CD14-positive monocyte (primary cell): Measurements from ENCODE around the gene YPEL4. TPM values are rescaled to one million over a fixed set of nuclear protein-coding genes. Genes with fewer than 3 reads are reported as not detected.

Source experiments
- DNase-seq, 3 donors: peaks; one replicate each; pipeline ENCODE4 v3.0.0-alpha.2; 2011 to 2022
- H2AFZ ChIP-seq: 2 replicates; pipeline ENCODE4 v1.6.0; 2012; ENCODE audit warnings: mild to moderate bottlenecking, low read depth, low read length, inconsistent platforms; ENCODE audit not compliant: insufficient read depth, poor library complexity, severe bottlenecking
- H3K27ac ChIP-seq, 2 donors: 1 replicate in 1 of 2; 2 replicates in 1 of 2; pipeline ENCODE4 v1.5.1; 2012 to 2013; ENCODE audit warnings: low read length in 2 of 2, control low read depth in 1 of 2, inconsistent platforms in 1 of 2, low read depth in 1 of 2, mild to moderate bottlenecking in 1 of 2
- H3K27me3 ChIP-seq, 2 donors: one replicate each; pipeline versions ENCODE4 v1.6.0 to v1.6.1; 2011 to 2013; ENCODE audit warnings: low read length in 2 of 2; ENCODE audit not compliant: control insufficient read depth in 2 of 2, insufficient read depth in 2 of 2
- H3K36me3 ChIP-seq, 2 donors: replicated peaks in 1 of 2; 1 replicate in 1 of 2; 2 replicates in 1 of 2; pipeline versions ENCODE4 v1.5.1 to v1.6.1; 2012 to 2013; ENCODE audit warnings: low read length in 2 of 2, control low read depth in 1 of 2, inconsistent platforms in 1 of 2, mild to moderate bottlenecking in 1 of 2; ENCODE audit not compliant: insufficient read depth in 2 of 2, control insufficient read depth in 1 of 2
- H3K4me1 ChIP-seq, 2 donors: 1 replicate in 1 of 2; 2 replicates in 1 of 2; pipeline versions ENCODE4 v1.5.1 to v1.6.1; 2012 to 2013; ENCODE audit warnings: low read length in 2 of 2, control low read depth in 1 of 2, inconsistent platforms in 1 of 2, mild to moderate bottlenecking in 1 of 2, moderate library complexity in 1 of 2; ENCODE audit not compliant: insufficient read depth in 2 of 2, control insufficient read depth in 1 of 2
- H3K4me2 ChIP-seq: replicated peaks from 2 replicates; pipeline ENCODE3; 2012; ENCODE audit warnings: low read length, moderate library complexity, mild to moderate bottlenecking; ENCODE audit not compliant: poor library complexity, severe bottlenecking; ENCODE audit errors: extremely low read depth
- H3K4me3 ChIP-seq, 3 experiments: fragments of 200-600 bp in 1 of 3; sonication (generic) in 1 of 3; replicated peaks in 1 of 3; 1 replicate in 2 of 3; 2 replicates in 1 of 3; pipeline ENCODE4 v1.5.1; 2011 to 2013; ENCODE audit warnings: low read length in 3 of 3, mild to moderate bottlenecking in 3 of 3, control low read depth in 2 of 3, low read depth in 2 of 3, inconsistent platforms in 1 of 3, moderate library complexity in 1 of 3
- H3K79me2 ChIP-seq: 2 replicates; pipeline ENCODE4 v1.6.0; 2012; ENCODE audit warnings: mild to moderate bottlenecking, control low read depth, inconsistent platforms, low read length, moderate library complexity; ENCODE audit not compliant: insufficient read depth
- H3K9ac ChIP-seq: 2 replicates; pipeline ENCODE4 v1.6.0; 2017; ENCODE audit warnings: low read length, mild to moderate bottlenecking; ENCODE audit not compliant: insufficient read depth, poor library complexity, severe bottlenecking
- H3K9me3 ChIP-seq, 2 donors: replicated peaks in 1 of 2; 1 replicate in 1 of 2; 2 replicates in 1 of 2; pipeline versions ENCODE4 v1.5.1 to v1.6.1; 2012 to 2013; ENCODE audit warnings: low read length in 2 of 2, control low read depth in 1 of 2; ENCODE audit not compliant: control insufficient read depth in 1 of 2, insufficient read depth in 1 of 2
- H4K20me1 ChIP-seq: 2 replicates; pipeline ENCODE4 v1.6.0; 2012; ENCODE audit warnings: mild to moderate bottlenecking, low read length, control low read depth, moderate library complexity; ENCODE audit not compliant: insufficient read depth
- H3K27ac Mint-ChIP-seq, 7 donors: one replicate each; pipeline ENCODE4 v1.8.0; 2020; ENCODE audit warnings: mild to moderate bottlenecking in 7 of 7, mixed read lengths in 7 of 7, moderate library complexity in 6 of 7, inconsistent platforms in 2 of 7
- H3K27me3 Mint-ChIP-seq, 3 donors: one replicate each; pipeline ENCODE4 v1.8.0; 2021 to 2022; ENCODE audit warnings: low read depth in 3 of 3, mild to moderate bottlenecking in 3 of 3, mixed read lengths in 3 of 3, moderate library complexity in 3 of 3, inconsistent platforms in 1 of 3
- H3K36me3 Mint-ChIP-seq, 2 donors: one replicate each; pipeline ENCODE4 v1.8.0; 2020; ENCODE audit warnings: mixed read lengths in 2 of 2, inconsistent platforms in 1 of 2, mild to moderate bottlenecking in 1 of 2
- H3K4me1 Mint-ChIP-seq: one replicate; pipeline ENCODE4 v1.8.0; 2020; ENCODE audit warnings: mild to moderate bottlenecking, mixed read lengths
- H3K4me3 Mint-ChIP-seq, 2 donors: one replicate each; pipeline ENCODE4 v1.8.0; 2020; ENCODE audit warnings: mild to moderate bottlenecking in 2 of 2, mixed read lengths in 2 of 2, moderate library complexity in 1 of 2
- H3K9me3 Mint-ChIP-seq, 7 donors: one replicate each; pipeline ENCODE4 v1.8.0; 2020 to 2022; ENCODE audit warnings: mixed read lengths in 7 of 7, mild to moderate bottlenecking in 6 of 7, moderate library complexity in 6 of 7, inconsistent platforms in 2 of 7
- CTCF ChIP-seq: fragments of 200-600 bp; IDR thresholded peaks from one replicate; pipeline ENCODE4 v1.8.0; 2022; ENCODE audit warnings: antibody characterized with exemption, mild to moderate bottlenecking
- WGBS: methylation state at CpG from one replicate; pipeline ENCODE4 v1.1.5; 2013; ENCODE audit warnings: missing lambda C conversion rate; ENCODE audit not compliant: insufficient coverage; 5-methylcytosine and 5-hydroxymethylcytosine counted together
- intact Hi-C, 2 donors: fragments of 100-400 bp; cut with micrococcal nuclease; formaldehyde crosslinking; loops; one replicate each; pipeline versions ENCODE4 v1.15.0 to v1.15.1; 2023
- polyA plus RNA-seq, 3 donors: library from polyadenylated mRNA; depleted of rRNA in 1 of 3; unstranded in 2 of 3; stranded (reverse) in 1 of 3; fragments of 300-500 nt in 2 of 3; fragments of >200 nt in 1 of 3; fragmentation: Illumina TruSeq in 2 of 3; gene quantifications; 1 replicate in 2 of 3; 2 replicates in 1 of 3; pipeline ENCODE4 v1.2.3, GENCODE V29; 2012 to 2021

YPEL4 gene
- polyA plus RNA-seq, 3 donors = 0.36 to 0.56 TPM; not detected in 1

GRCh38 chr11:57618438-57618837, 31.3 kb downstream of the YPEL4 start:
- Mint-ChIP-seq H3K27ac (no peak overlapping the region), H3K27me3 (peaks cover 0 to 4% (median 0%) of the 10 kb centered on the region in 3 donors), H3K4me3 (no peak overlapping the region), H3K36me3 (no peaks in the 10 kb centered on the region), H3K4me1 (no peaks in the 10 kb centered on the region), H3K9me3 (peaks cover 7 to 29% (median 14%) of the 10 kb centered on the region in 7 donors)
- no peak for DNase-seq
- intact Hi-C loops = no loop called here
- Histone ChIP-seq H3K27me3 (no peaks in the 10 kb centered on the region), H3K4me3 (no peak overlapping the region), H3K9ac (no peak overlapping the region), H3K4me1 (no peaks in the 10 kb centered on the region), H3K36me3 (no peaks in the 10 kb centered on the region), H3K4me2 (no peak overlapping the region), H3K79me2 (no peaks in the 10 kb centered on the region), H2AFZ (no peak overlapping the region), H3K9me3 (peaks cover 8 to 9% of the 10 kb centered on the region in 2 donors), H4K20me1 (no peaks in the 10 kb centered on the region), H3K27ac (no peak overlapping the region)
- TF ChIP-seq CTCF = no peak
- whole genome bisulfite sequencing = no CpG with 5 or more reads among the region's 2 CpGs

GRCh38 chr11:57616595-57616994, 33.1 kb downstream of the YPEL4 start:
- peak overlapping the region in 1 of 7 donors; percentile 7 for H3K27ac Mint-ChIP-seq
- H3K4me1 Mint-ChIP-seq = no peaks in the 10 kb centered on the region
- no peak overlapping the region for H3K4me3 ChIP-seq
- H3K4me1 ChIP-seq = no peaks in the 10 kb centered on the region
- DNase-seq = no peak
- H3K4me3 Mint-ChIP-seq = no peak overlapping the region
- H3K9ac ChIP-seq = no peak overlapping the region
- WGBS = 80% methylated on average over 1 of the region's 3 CpGs
- H2AFZ ChIP-seq = no peak overlapping the region
- peaks cover 0 to 4% (median 2%) of the 10 kb centered on the region in 3 donors for H3K27me3 Mint-ChIP-seq
- no peaks in the 10 kb centered on the region for H3K36me3 Mint-ChIP-seq
- H3K27me3 ChIP-seq = no peaks in the 10 kb centered on the region
- H3K27ac ChIP-seq = no peak overlapping the region
- H3K36me3 ChIP-seq = no peaks in the 10 kb centered on the region
- H4K20me1 ChIP-seq = no peaks in the 10 kb centered on the region
- no peak for TF ChIP-seq CTCF
- H3K9me3 ChIP-seq = peaks cover 8 to 9% of the 10 kb centered on the region in 2 donors
- H3K79me2 ChIP-seq = no peaks in the 10 kb centered on the region
- intact Hi-C loops = no loop called here
- H3K4me2 ChIP-seq = no peak overlapping the region
- peaks cover 5 to 19% (median 11%) of the 10 kb centered on the region in 7 donors for H3K9me3 Mint-ChIP-seq
